Vein endothelial cell (primary cell): ENCODE measurements around the gene REC114. TPM values are rescaled to one million over a fixed set of nuclear protein-coding genes. Genes with fewer than 3 reads are reported as not detected.

Source experiments
- total RNA-seq: library from RNA; depleted of rRNA; stranded (reverse); fragments of >200 nt; gene quantifications from 2 replicates; pipeline ENCODE4 v1.2.3, GENCODE V29; 2012

The REC114 gene
- not detected in 2 replicates for total RNA-seq

GRCh38 chr15:73442968-73443367 lies at the start of gene REC114:
Gene REC114, plus strand, starts transcription at chr15:73443164. Its CDS starts 22 bp downstream, at chr15:73443186.

Other genes starting within 250 kb of the REC114 start
- gene HCN4, start 74.2 kb upstream of the REC114 start, total RNA-seq: not detected in 2 replicates
- gene NPTN, start 190.2 kb downstream of the REC114 start, total RNA-seq: 110 and 128 TPM in 2 replicates
- gene CD276, start 241.2 kb downstream of the REC114 start, total RNA-seq: 81.1 and 95.7 TPM in 2 replicates